Placental pericyte (primary cell): ENCODE data around the gene SYT3. TPM values are rescaled to one million over a fixed set of nuclear protein-coding genes. Genes with fewer than 3 reads are reported as not detected.

Source experiments
- total RNA-seq: library from RNA; depleted of rRNA; stranded (reverse); fragments of >200 nt; gene quantifications from 2 replicates; pipeline ENCODE4 v1.2.3, GENCODE V29; 2012

SYT3 gene, protein sequence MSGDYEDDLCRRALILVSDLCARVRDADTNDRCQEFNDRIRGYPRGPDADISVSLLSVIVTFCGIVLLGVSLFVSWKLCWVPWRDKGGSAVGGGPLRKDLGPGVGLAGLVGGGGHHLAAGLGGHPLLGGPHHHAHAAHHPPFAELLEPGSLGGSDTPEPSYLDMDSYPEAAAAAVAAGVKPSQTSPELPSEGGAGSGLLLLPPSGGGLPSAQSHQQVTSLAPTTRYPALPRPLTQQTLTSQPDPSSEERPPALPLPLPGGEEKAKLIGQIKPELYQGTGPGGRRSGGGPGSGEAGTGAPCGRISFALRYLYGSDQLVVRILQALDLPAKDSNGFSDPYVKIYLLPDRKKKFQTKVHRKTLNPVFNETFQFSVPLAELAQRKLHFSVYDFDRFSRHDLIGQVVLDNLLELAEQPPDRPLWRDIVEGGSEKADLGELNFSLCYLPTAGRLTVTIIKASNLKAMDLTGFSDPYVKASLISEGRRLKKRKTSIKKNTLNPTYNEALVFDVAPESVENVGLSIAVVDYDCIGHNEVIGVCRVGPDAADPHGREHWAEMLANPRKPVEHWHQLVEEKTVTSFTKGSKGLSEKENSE
- not detected in 2 replicates for total RNA-seq

DNA sequence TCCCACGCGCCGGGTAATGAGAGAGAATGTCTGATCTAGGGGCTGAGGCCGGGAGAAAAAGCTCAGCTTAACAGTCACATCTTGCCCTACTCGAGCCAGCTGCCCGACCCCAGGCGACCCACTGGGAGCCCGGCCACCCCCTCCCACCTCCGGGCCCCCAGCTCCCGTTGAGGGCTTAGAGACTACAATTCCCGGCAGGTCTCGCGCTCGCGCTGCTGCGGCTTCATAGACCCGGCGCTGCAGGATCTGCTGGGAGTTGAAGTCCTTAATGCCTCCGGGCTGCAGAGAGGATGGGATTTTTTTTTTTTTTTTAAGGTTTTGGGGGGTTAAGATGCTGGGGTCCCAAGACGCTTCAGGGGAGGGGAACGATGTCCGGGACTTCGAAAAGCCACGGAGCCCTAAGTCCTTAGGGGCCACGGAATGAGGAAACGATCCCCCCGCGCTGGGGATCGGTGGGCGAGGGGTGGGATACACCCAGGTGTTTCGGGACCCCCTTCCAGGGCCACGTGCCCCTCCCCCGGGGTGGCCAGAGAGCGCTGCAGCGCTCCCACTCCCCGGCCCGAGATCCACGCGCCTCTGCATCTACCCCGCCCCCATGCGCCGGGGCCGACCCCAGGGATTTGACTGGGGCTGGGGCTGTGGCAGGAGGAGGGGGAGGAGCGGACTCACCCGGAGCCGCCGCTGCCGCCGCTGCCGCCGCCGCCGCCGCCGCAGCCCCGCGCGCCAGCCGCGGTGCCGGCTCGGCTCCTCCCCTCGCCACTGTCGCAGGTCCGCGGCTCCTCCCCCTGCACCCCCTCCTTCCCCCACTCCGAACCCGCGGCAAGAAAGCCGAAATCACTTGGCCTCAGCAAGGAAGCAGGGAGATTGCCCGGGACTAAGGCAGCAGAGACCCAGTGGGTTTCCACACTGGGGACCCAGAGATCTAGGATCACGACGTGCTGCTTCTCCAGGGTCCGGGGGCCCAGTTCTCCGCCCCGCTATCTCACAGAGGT lies at the start of gene SYT3:
Gene SYT3, minus strand, starts transcription at position 761 of the 992 bp plus-strand sequence. CDS start 2,470 bp downstream, outside the sequence.

DNA sequence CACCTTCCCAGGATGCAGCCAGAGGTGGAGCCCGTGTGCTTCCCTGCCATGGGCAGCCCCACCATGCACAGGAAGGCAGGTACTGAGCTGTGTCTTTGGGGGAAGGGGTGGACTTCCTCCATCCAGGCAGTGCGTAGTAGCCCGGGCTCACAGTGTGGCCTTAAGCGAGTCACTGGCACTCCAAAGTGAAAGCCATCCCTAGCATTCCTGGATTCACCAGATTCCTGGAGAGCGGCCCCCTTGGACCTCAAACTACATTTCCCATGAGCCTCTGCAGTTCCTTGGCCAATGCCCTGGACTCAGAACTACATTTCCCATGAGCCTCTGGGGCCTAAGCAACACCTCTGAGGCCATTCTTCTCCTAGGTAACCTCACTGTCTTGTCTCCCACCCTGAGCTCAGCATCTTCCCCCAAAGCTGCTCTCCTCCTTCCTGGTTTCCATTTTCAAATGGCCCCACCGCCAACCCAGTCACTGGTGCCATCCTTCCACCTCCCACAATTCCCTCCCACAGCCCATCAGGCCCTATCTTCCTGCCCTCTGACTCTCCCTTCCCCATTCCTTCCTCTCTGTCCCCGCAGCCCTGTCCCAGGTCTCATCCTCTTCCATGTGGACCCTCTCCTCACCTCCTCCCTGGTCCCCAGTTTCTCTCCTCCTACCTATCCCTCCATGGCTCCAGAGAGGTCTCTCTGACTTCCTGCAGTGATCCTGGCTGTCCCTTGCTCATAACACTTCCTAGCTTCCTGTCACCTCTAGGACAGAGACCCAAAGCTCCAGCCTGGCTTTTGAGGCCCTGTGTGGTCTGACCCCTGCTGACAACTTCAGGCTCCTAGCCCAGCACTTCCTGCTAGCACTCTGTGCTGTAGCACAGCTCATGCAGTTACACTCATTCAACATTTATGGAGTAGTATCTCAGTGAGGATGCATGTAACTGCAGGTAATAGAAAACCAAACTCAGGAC lies 10.0 kb upstream of the SYT3 start, which contains the start of gene C19orf81:
Gene C19orf81, plus strand, starts transcription at position 13 of the 959 bp plus-strand sequence. Its CDS starts 0 bp downstream, at position 13.

Other genes starting within 250 kb of the SYT3 start
- gene SPIB, start 220.9 kb downstream of the SYT3 start, total RNA-seq, result 0.29 TPM in 1 of 2 replicates, not detected in the other
- not detected in 2 replicates for gene MYBPC2, start 207.0 kb downstream of the SYT3 start, total RNA-seq
- 44.0 and 46.2 TPM in 2 replicates for gene EMC10, start 163.4 kb downstream of the SYT3 start, total RNA-seq
- gene GARIN5A, start 163.0 kb downstream of the SYT3 start, total RNA-seq, result 0.14 and 0.44 TPM in 2 replicates
- gene JOSD2, start 128.7 kb downstream of the SYT3 start, total RNA-seq, result 19.3 and 19.7 TPM in 2 replicates
- not detected in 2 replicates for gene ASPDH, start 126.0 kb downstream of the SYT3 start, total RNA-seq
- gene LRRC4B, start 71.4 kb downstream of the SYT3 start, total RNA-seq, result under 0.01 TPM in 1 of 2 replicates, not detected in the other
- not detected in 2 replicates for gene C19orf81, start 9.6 kb upstream of the SYT3 start, total RNA-seq
- gene SHANK1, start 79.9 kb upstream of the SYT3 start, total RNA-seq, result 0.22 and 4.9 TPM in 2 replicates
- gene CLEC11A, start 83.5 kb upstream of the SYT3 start, total RNA-seq, result 1.8 and 11.5 TPM in 2 replicates
- not detected in 2 replicates for gene GPR32, start 130.6 kb upstream of the SYT3 start, total RNA-seq
- gene ACP4, start 150.5 kb upstream of the SYT3 start, total RNA-seq, result not detected in 2 replicates
- not detected in 2 replicates for gene KLK1, start 183.9 kb upstream of the SYT3 start, total RNA-seq
- gene KLK15, start 193.7 kb upstream of the SYT3 start, total RNA-seq, result not detected in 2 replicates
- not detected in 2 replicates for gene KLK3, start 215.0 kb upstream of the SYT3 start, total RNA-seq
- not detected in 2 replicates for gene KLK2, start 233.6 kb upstream of the SYT3 start, total RNA-seq